ENCODE measurements around the gene FSIP1.

Gene FSIP1

GRCh38 chr15:39628546-39629257 is 153.9 kb downstream of the FSIP1 start:
- Histone ChIP-seq H3K4me3 (ENCODE audit: low read depth, low read length) (no peak overlapping the region), H3K27ac (no peak overlapping the region), H3K9me3 (ENCODE audit: severe bottlenecking) (no peaks in the 10 kb centered on the region), H3K36me3 (no peaks in the 10 kb centered on the region), H3K27me3 (ENCODE audit: insufficient read depth, low read depth, severe bottlenecking) (peaks cover 11% of the 10 kb centered on the region)
- no peak for TF ChIP-seq CTCF (IDR thresholded peaks at IDR 0.05; ENCODE audit: low read depth, low read length)
- no peak for DNase-seq

GRCh38 chr15:39628144-39628508 is 154.5 kb downstream of the FSIP1 start:
- no peak for TF ChIP-seq CTCF (IDR thresholded peaks at IDR 0.05; ENCODE audit: low read depth, low read length)
- Histone ChIP-seq H3K4me3 (ENCODE audit: low read depth, low read length) (no peak overlapping the region), H3K27ac (no peak overlapping the region), H3K9me3 (ENCODE audit: severe bottlenecking) (no peaks in the 10 kb centered on the region), H3K27me3 (ENCODE audit: insufficient read depth, low read depth, severe bottlenecking) (peaks cover 10% of the 10 kb centered on the region), H3K36me3 (no peaks in the 10 kb centered on the region)
- no peak for DNase-seq

- Histone ChIP-seq H3K9me3 (ENCODE audit: severe bottlenecking) (no peaks in the 10 kb centered on the region), H3K27me3 (ENCODE audit: insufficient read depth, low read depth, severe bottlenecking) (peaks cover 10% of the 10 kb centered on the region), H3K4me3 (ENCODE audit: low read depth, low read length) (no peak overlapping the region), H3K27ac (no peak overlapping the region), H3K36me3 (no peaks in the 10 kb centered on the region)
- TF ChIP-seq CTCF (IDR thresholded peaks at IDR 0.05; ENCODE audit: low read depth, low read length): no peak
- DNase-seq: no peak
Observed at GRCh38 chr15:39627451-39628143, 155.0 kb downstream of the FSIP1 start.

GRCh38 chr15:39625856-39626255 is 156.8 kb downstream of the FSIP1 start:
- H3K27me3 ChIP-seq (ENCODE audit: insufficient read depth, low read depth, severe bottlenecking): peaks cover 7% of the 10 kb centered on the region
- H3K9me3 ChIP-seq (ENCODE audit: severe bottlenecking): no peaks in the 10 kb centered on the region
- no peak overlapping the region for H3K4me3 ChIP-seq (ENCODE audit: low read depth, low read length)
- TF ChIP-seq CTCF (IDR thresholded peaks at IDR 0.05; ENCODE audit: low read depth, low read length): no peak
- no peaks in the 10 kb centered on the region for H3K36me3 ChIP-seq
- DNase-seq: no peak
- H3K27ac ChIP-seq: no peak overlapping the region

- Histone ChIP-seq H3K36me3 (no peaks in the 10 kb centered on the region), H3K4me3 (ENCODE audit: low read depth, low read length) (no peak overlapping the region), H3K9me3 (ENCODE audit: severe bottlenecking) (no peaks in the 10 kb centered on the region), H3K27me3 (ENCODE audit: insufficient read depth, low read depth, severe bottlenecking) (peaks cover 6% of the 10 kb centered on the region), H3K27ac (no peak overlapping the region)
- no peak for TF ChIP-seq CTCF (IDR thresholded peaks at IDR 0.05; ENCODE audit: low read depth, low read length)
- no peak for DNase-seq
Observed at GRCh38 chr15:39625451-39625850, 157.2 kb downstream of the FSIP1 start.
